Testis (tissue), 3 donors: ENCODE measurements around the gene RBPMS2. TPM values are rescaled to one million over a fixed set of nuclear protein-coding genes. Genes with fewer than 3 reads are reported as not detected.

Source experiments
- DNase-seq: peaks from one replicate; pipeline ENCODE4 v3.0.0-alpha.2; 2019
- H3K27ac ChIP-seq, 2 donors: fragments of 200-600 bp; sonication (generic); one replicate each; pipeline ENCODE4 v1.5.1; 2019
- H3K27me3 ChIP-seq: fragments of 200-600 bp; sonication (generic); one replicate; pipeline ENCODE4 v1.5.1; 2019
- H3K36me3 ChIP-seq: fragments of 200-600 bp; sonication (generic); one replicate; pipeline ENCODE4 v1.5.1; 2017; ENCODE audit warnings: low read depth; ENCODE audit errors: missing control alignments
- H3K4me1 ChIP-seq: fragments of 200-600 bp; sonication (generic); one replicate; pipeline ENCODE4 v1.5.1; 2019
- H3K4me3 ChIP-seq, 2 donors: fragments of 200-600 bp; sonication (generic); one replicate each; pipeline ENCODE4 v1.5.1; 2017 to 2019
- H3K9me3 ChIP-seq: fragments of 200-600 bp; sonication (generic); one replicate; pipeline ENCODE4 v1.5.1; 2017
- CTCF ChIP-seq, 3 experiments: fragments of 450-650 bp in 2 of 3; fragments of 200-600 bp in 1 of 3; sonication (generic) in 1 of 3; IDR thresholded peaks; one replicate each; pipeline ENCODE4 v1.5.1; 2016 to 2019; ENCODE audit warnings: antibody characterized with exemption in 3 of 3, mild to moderate bottlenecking in 2 of 3, moderate library complexity in 1 of 3
- POLR2A ChIP-seq: fragments of 450-650 bp; IDR thresholded peaks from one replicate; pipeline ENCODE4 v1.6.1; 2017; ENCODE audit warnings: antibody characterized with exemption, mild to moderate bottlenecking, moderate library complexity
- WGBS, 2 donors: methylation state at CpG; one replicate each; pipeline ENCODE4 v1.1.5; 2018; 5-methylcytosine and 5-hydroxymethylcytosine counted together
- intact Hi-C: fragments of 100-400 bp; cut with DNase I; formaldehyde crosslinking; loops from one replicate; pipeline ENCODE4 v1.15.1; 2023; ENCODE audit warnings: low total_unique reads
- polyA plus RNA-seq: library from polyadenylated mRNA; stranded (reverse); fragments of 350-450 nt; fragmentation: Illumina TruSeq; extraction: RNeasy Lipid Tissue Mini Kit (QIAGEN cat#74804); gene quantifications from one replicate; pipeline ENCODE4 v1.2.3, GENCODE V29; 2014; ENCODE audit warnings: low read depth, low replicate concordance; ENCODE audit not compliant: insufficient read depth
- total RNA-seq, 2 donors: library from RNA; depleted of rRNA; stranded (reverse); fragments of >200 nt; gene quantifications; one replicate each; pipeline ENCODE4 v1.2.3, GENCODE V29; 2016

Gene RBPMS2
- total and polyA plus RNA-seq, 3 donors from 2014 or later: 5.0 to 9.7 (median 5.8) TPM

GRCh38 chr15:64710676-64711428 lies 64.5 kb downstream of the RBPMS2 start:
- H3K36me3 ChIP-seq: no peaks in the 10 kb centered on the region
- 92 to 95% methylated on average over 7 of the region's 7 CpGs for WGBS, 2 donors
- H3K4me3 ChIP-seq: no peak overlapping the region
- no peak for DNase-seq
- intact Hi-C loops: no loop called here
- no peak overlapping the region for H3K27ac ChIP-seq
- no peaks in the 10 kb centered on the region for H3K4me1 ChIP-seq
- H3K27me3 ChIP-seq: no peaks in the 10 kb centered on the region
- no peaks in the 10 kb centered on the region for H3K9me3 ChIP-seq
- TF ChIP-seq CTCF (IDR thresholded peaks at IDR 0.05) (no peak), POLR2A (no peak)

- H3K9me3 ChIP-seq: no peaks in the 10 kb centered on the region
- no peaks in the 10 kb centered on the region for H3K36me3 ChIP-seq
- intact Hi-C loops: no loop called here
- 91 to 92% methylated on average over 10 of the region's 10 CpGs for WGBS, 2 donors
- peaks cover 15% of the 10 kb centered on the region for H3K4me1 ChIP-seq
- no peak for TF ChIP-seq POLR2A
- no peak for TF ChIP-seq CTCF (IDR thresholded peaks at IDR 0.05)
- no peak for DNase-seq
- H3K27ac ChIP-seq: no peak overlapping the region
- no peaks in the 10 kb centered on the region for H3K27me3 ChIP-seq
- H3K4me3 ChIP-seq: no peak overlapping the region
Measured at GRCh38 chr15:64706011-64706911, 69.1 kb downstream of the RBPMS2 start.

GRCh38 chr15:64705006-64705405 lies 70.4 kb downstream of the RBPMS2 start:
- TF ChIP-seq CTCF (IDR thresholded peaks at IDR 0.05) (no peak), POLR2A (no peak)
- WGBS, 2 donors: 81 to 89% methylated on average over 3 of the region's 3 CpGs

GRCh38 chr15:64703632-64703959 lies 71.8 kb downstream of the RBPMS2 start:
- intact Hi-C loops: no loop called here
- H3K27ac ChIP-seq: peak overlapping the region; percentile 95 to 96
- no peak for DNase-seq
- H3K4me3 ChIP-seq: peak overlapping the region; percentile 91 to 96
- H3K36me3 ChIP-seq: no peaks in the 10 kb centered on the region
- peaks cover 42% of the 10 kb centered on the region for H3K4me1 ChIP-seq
- 31 to 41% methylated on average over 7 of the region's 7 CpGs for WGBS, 2 donors
- no peaks in the 10 kb centered on the region for H3K27me3 ChIP-seq
- TF ChIP-seq POLR2A: no peak
- TF ChIP-seq CTCF (IDR thresholded peaks at IDR 0.05): no peak
- no peaks in the 10 kb centered on the region for H3K9me3 ChIP-seq

More at GRCh38 chr15:64705006-64705405, 70.4 kb downstream of the RBPMS2 start:
- H3K36me3 ChIP-seq: no peaks in the 10 kb centered on the region
- intact Hi-C loops: no loop called here
- no peaks in the 10 kb centered on the region for H3K27me3 ChIP-seq
- peaks cover 28% of the 10 kb centered on the region for H3K4me1 ChIP-seq
- H3K4me3 ChIP-seq: no peak overlapping the region
- no peak overlapping the region for H3K27ac ChIP-seq
- DNase-seq: no peak
- H3K9me3 ChIP-seq: no peaks in the 10 kb centered on the region
